ENCODE measurements around the gene LBH.

Gene LBH

GRCh38 chr2:30269771-30270145, 38.4 kb downstream of the LBH start:
- H3K4me3 ChIP-seq (ENCODE audit: low read length), result no peak overlapping the region
- DNase-seq (ENCODE audit: low read depth), result no peak
- TF ChIP-seq CTCF (conservative IDR thresholded peaks at IDR 0.05; ENCODE audit: low read length), result no peak

- H3K4me3 ChIP-seq (ENCODE audit: low read length), result no peak overlapping the region
- DNase-seq (ENCODE audit: low read depth), result no peak
- no peak for TF ChIP-seq CTCF (conservative IDR thresholded peaks at IDR 0.05; ENCODE audit: low read length)
These were observed 38.8 kb downstream of the LBH start for GRCh38 chr2:30270166-30270565.

- no peak for TF ChIP-seq CTCF (conservative IDR thresholded peaks at IDR 0.05; ENCODE audit: low read length)
These were observed 40.0 kb downstream of the LBH start for GRCh38 chr2:30271301-30271700.

GRCh38 chr2:30272286-30272685, 41.0 kb downstream of the LBH start:
- no peak for TF ChIP-seq CTCF (conservative IDR thresholded peaks at IDR 0.05; ENCODE audit: low read length)
- no peak for DNase-seq (ENCODE audit: low read depth)
- H3K4me3 ChIP-seq (ENCODE audit: low read length), result no peak overlapping the region

More at GRCh38 chr2:30271301-30271700, 40.0 kb downstream of the LBH start:
- DNase-seq (ENCODE audit: low read depth), result no peak
- H3K4me3 ChIP-seq (ENCODE audit: low read length), result no peak overlapping the region

GRCh38 chr2:30272761-30273573, 41.6 kb downstream of the LBH start:
- H3K4me3 ChIP-seq (ENCODE audit: low read length), result no peak overlapping the region
- no peak for TF ChIP-seq CTCF (conservative IDR thresholded peaks at IDR 0.05; ENCODE audit: low read length)
- DNase-seq (ENCODE audit: low read depth), result peak; percentile 84

GRCh38 chr2:30273574-30273929, 42.2 kb downstream of the LBH start:
- TF ChIP-seq CTCF (conservative IDR thresholded peaks at IDR 0.05; ENCODE audit: low read length), result no peak
- no peak for DNase-seq (ENCODE audit: low read depth)
- no peak overlapping the region for H3K4me3 ChIP-seq (ENCODE audit: low read length)

GRCh38 chr2:30275256-30275655, 43.9 kb downstream of the LBH start:
- TF ChIP-seq CTCF (conservative IDR thresholded peaks at IDR 0.05; ENCODE audit: low read length), result no peak
- H3K4me3 ChIP-seq (ENCODE audit: low read length), result no peak overlapping the region
- no peak for DNase-seq (ENCODE audit: low read depth)

Data from AG10803 (cell line).